IPS-NIHi11 (cell line): ENCODE data around the gene KIF6.
"Not testable (repeated sequence)": the region's sequence is repeated elsewhere in the genome, so short reads cannot be mapped to it uniquely, and the experiment has no call there.

Source experiments
- DNase-seq: peaks from one replicate; pipeline ENCODE4 v3.0.0; 2012; ENCODE audit warnings: mixed read lengths, low spot score

KIF6 gene

DNA sequence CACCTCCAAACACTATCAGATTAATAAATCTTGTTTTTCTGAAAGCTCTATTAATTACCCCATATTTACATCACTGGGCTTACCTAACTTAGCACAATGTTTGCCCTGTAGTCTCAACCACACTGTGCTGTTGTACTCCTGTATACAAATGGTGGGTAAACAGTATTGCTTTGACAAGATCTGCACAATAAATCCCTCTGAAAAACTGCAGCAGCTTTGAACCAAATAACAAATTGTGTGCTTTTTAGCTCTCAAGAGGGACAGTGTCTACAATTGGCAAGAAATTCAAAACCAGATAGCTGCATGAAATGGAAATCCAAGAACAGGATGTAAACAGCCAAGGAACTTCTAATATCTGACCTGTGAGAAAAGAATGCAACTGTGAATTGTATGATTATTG is 10.4 kb downstream of the KIF6 start:
- no peak for DNase-seq

DNA sequence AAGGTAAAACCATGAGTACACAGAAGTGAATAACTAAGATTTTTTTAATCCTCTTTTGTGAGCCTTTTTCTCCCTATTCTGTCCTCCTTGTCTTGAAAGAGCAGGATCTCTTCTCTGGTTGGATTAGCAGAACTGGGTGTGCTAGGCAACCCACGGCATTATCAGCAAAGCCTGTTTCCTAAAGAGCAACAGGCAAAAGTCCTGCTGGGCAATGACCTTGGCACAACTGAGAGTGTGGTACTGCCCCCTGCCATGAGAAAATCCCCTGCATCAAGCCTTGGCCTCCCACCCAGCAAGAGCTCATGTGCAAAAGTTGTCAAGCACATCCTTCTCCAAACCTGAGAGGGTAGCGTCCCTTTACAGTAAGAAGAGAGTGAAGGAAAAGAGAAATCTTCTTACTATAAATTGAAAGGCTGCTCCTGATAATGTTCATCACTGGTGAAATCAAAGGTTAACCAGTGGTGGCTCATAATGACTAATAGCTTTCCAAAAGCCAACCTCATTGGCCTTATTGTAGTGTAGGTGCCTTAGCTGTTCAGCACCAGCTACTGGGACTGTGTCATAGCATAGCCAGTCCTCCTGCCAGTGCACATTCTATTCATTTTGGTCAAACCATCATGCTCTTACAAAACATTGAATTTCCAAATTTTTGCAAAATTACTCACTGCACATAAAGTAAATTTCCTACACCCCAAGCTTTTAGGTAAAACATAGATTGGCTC is 17.1 kb downstream of the KIF6 start:
- DNase-seq: no peak

DNA sequence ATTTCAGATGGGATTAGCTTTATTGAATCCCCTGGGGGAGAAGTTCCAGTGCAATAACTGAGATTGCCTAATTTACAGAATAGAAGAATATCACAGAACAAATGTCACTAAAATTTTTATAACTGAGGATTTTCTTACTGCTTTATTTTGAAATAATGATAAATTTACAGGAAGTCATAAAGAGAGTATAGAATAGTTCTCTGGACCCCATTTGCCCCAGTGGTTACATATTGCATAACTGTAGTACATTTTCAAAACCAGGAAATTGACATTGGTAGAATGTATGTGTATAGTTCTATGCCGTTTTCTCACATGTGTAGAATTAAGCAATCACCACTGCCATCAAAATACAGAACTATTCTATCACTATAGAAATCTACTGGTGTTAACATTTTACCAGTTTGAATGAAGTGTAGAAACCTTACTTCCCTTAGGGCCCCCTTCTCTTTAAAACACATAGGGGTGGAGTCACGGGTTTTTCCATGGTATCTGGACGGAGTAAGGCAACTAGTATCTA is 18.3 kb downstream of the KIF6 start:
- DNase-seq: no peak

DNA sequence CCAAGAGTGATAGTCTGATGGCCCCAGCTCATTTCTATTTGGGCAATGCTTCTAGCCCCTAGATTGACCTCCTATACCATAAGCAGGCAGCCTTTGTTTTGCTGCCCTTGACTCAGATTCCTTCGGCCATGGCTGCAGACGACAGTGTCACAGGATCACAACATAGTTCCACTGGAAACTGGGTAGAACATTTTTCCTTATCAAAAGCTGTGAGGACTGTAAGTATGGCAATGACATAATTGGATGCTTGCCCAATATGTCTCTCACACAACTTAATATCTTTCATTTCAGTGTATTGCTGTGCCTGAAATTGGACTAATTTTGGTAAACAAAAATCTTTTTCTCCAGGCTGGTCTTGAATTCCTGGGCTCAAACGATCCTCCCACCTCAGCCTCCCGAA is 22.9 kb downstream of the KIF6 start:
- no peak for DNase-seq

DNA sequence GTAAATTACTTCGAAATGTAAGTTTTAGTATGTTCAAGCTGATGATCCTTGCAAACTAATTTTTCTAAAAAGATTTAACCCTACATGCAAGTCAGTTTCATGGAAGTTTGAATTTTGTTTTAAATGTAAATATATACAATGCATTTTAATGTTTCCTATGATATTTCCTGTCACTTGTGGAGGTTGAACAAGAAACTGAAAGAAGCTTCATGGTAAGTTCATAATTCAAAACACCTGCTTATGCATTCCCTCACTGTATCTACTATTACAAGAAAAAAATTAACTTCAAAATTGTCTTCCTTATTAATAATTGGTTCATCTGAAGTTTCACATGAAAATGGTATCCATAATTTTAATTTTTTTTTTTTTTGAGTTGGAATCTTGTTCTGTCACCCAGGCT is 24.8 kb downstream of the KIF6 start:
- DNase-seq: no peak

DNA sequence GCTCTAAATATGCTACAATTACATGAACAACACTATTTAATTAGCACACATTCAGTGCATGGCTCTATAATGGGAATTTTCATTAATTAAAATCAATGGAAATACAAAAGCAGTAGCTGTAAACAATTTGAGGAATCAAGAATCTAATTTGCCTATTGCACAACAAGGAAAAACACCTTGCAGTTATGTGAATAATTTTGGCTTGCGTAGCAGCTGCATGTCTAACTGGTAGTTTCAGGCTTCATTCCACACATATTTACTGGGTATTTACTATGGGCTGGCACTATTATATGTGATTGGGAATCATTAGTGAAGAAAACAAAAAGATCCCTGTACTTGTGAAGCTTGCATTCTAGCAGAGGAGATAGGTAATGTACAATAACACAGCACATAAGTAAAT is 26.4 kb downstream of the KIF6 start:
- no peak for DNase-seq

DNA sequence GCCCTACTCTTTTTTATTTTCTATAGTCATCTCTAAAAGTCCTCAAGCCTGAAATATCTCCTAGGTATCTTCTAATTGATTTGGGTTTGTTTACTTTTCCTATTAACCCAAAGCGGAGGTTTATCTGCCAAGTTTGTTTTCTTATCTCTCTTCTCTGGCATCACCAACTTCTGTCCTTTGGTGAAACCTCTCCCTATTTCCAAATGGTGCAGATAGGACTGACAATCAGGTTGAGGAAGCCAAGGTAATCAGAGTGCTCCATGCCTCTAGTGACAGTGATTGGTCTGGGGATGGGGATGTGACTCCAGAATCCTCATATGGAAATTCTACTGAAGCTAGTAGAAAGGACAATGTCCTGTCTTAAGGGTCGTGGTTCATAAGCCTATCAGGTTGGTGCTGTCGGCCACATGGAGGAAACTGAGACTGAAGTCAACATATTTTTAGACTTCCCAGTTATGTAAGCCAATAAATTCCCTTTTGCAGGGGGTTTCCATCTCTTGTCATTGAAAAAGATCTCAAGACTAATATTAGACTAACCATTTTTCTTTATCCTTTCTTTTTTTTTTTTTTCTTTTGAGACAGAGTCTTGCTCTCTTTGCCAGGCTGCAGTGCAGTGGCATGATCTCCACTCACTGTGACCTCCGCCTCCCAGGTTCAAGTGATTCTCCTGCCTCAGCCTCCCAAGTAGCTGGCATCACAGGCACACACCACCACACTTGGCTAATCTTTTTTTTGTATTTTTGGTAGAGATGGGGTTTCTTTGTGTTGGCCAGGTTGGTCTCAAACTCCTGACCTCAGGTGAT is 28.0 kb downstream of the KIF6 start:
- no peak for DNase-seq

DNA sequence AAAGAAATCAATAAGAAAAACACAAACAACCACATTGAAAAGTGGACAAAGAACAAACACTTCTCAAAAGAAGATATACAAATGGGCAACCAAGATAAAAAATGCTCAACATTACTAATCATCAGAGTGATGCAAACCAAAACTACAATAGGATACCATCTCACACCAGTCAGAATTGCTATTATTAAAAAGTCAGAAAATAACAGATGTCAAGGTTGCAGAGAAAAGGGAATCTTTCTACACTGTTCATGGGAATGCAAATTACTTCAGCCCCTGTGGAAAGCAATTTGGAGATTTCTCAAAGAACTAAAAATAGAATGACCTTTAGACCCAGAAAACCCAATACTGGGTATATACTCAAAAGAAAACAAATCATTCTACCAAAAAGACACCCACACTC is 29.8 kb downstream of the KIF6 start:
- DNase-seq: no peak

DNA sequence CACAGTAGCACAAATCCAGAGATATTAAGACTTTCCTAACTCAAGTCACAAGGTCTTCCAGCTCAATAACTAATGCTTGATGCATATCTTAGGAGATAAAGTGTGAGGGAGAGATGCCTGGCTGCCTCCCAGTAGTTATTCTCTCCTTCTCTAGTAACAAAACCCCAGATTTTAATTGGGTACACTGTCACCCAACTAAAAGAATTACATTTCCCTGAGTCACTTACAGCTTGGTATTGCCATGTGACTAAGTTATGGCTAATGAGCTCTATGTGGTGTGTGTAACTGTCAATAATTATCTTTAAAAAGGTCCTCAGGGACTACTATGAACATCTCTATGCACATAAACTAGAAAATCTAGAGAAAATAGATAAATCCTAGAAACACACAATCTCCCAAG is 32.0 kb downstream of the KIF6 start:
- no peak for DNase-seq

DNA sequence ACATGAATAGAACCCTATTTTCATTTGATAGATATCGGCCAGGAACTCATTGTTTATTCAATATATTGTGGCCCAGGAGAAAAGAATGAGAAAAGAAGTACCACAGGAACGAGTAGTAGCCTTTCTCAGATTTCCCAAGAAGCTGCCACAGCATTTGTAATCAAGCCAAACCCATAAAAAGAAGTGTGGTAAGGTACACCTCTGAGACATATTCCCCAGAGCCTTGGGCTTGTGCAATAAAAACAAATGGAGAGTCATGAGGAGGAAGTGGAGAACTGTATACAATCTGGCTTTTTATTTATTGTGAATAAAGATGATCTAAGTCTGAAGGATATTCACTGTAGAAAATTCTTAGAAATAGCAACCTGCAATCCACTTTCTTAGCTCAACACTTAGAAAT is 36.7 kb downstream of the KIF6 start:
- no peak for DNase-seq

DNA sequence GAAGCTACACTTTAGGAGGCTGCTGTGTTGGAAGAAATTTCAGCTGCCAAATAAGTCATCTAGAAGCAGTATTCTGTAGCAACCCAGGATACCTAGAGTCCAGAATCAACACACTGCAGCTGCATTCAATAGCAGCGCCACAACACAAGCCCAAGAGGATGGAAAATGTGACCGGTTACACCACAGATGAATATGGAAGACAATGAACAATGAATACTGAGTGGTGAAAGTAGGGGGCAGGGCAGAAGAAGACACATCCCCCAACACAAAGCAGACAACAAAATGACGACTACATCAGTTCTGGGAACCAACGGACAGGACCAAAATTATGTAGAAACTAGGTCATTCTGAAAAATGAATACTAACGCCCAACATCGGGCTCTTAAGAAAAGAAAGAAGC is 38.2 kb downstream of the KIF6 start:
- no peak for DNase-seq

DNA sequence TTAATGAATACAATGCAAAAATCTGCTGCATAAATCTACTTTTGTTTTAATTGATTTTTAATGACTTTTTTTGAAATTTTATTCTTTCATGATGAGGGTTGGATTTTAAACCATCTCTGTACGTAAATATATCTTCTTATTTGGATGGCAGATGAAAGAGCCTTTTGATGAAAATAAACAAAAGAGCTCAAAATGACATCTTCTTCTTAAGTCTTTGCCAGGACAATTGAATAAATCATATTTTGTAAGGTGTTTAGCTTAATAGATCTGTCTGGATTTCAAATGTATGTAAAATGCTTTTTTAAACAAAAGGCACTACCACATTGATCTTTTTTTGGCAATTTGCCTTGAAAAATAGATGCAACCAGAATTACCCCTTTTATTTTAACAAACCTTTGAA is 39.3 kb downstream of the KIF6 start:
- no peak for DNase-seq

DNA sequence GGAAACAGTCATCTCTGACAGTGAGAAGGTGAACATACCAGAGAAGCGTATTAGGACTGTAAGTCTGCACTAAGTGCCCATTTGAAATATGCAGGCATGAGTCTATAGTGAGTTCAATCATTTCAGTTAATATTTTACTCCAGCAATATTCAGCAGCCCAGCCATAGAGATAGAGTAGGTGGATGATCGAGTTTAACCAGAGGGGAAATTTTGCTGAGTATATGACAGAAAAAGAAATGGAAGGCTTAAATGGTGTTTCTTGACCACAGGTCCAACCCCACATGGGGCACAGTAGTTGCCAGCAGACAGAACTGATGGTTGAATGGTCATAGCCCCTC is 39.8 kb downstream of the KIF6 start:
- no peak for DNase-seq

DNA sequence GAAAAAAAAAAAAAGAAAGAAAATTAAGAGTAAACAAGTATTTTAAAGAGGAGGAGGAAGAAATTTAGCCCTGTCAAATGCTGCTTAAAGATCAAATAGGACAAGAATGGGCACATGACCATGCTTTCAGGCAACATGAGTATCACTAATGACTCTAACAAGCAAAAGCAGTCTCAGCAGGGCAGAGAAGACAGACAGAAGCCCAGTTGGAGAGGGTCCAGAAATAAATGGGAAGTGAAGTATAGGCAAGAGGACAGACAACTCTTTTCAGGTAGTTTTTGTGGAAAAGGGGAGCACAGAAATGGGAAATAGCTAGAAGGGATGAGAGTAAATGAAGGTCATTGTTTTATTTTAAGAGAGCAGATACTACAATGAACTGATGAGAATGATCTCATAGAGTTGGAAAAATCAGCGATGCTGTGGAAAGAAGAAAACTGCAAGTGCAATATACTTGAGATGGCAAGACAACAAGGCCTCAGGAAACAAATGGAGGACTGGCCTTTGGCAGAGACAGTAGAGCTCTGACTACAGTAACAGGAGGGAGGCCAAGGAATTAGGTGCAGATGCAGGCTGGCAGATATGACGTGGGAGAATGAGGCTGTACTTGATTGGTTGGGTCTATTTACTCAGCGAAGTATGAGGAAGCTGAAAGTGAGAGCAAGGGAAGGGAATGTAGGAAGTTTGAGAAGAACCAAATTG is 40.3 kb downstream of the KIF6 start:
- peak; percentile 18 for DNase-seq

DNA sequence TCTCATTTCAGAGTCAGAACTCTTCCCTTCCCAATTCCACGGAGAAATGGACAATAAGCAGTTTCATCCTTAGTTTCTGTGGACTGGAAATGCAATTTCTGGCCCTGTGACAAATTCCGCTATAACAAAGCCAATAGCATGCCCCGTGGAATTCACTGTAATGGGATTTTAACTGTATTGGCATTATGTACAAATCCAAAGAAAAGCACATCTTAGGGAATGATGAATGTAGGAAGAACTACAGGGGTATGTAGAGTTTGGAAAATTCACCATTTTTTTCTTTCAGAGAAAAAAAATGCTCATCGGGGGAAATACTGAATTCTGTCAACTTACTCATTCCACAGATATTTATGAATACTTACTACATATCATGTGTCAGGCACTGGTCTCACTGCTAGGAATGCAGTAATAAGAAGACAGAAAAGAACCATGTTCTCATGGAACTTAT is 43.5 kb downstream of the KIF6 start:
- DNase-seq: no peak

DNA sequence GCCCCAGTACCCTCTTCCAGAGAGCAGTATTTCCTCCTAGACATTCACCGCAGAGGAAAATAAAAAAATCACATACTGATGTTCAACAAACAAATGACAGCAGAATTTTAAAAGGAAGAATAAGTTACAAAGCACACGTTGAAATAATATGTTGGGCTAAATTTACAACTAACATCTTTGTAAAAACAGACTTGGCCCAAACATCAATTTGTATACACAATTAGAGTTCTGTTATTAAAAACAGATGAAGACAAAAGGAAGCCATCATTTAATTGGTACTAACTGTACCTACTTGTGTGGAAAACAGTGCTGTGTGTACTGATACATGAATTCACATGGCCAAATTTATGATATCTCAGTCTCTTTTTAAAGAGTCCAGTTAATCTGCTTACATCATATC is 46.3 kb downstream of the KIF6 start:
- DNase-seq: no peak

DNA sequence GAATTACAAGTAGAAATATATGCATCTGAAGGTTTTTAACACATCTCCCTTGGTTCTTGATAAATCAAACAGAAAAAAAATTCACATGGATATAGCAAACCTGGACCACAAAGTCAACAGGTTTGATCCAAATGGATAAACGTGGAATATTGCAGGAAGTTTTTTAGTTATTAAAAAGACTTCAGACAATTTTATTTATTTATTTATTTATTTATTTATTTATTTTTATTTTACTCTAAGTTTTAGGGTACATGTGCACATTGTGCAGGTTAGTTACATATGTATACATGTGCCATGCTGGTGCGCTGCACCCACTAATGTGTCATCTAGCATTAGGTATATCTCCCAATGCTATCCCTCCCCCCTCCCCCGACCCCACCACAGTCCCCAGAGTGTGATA is 47.9 kb downstream of the KIF6 start:
- not testable (repeated sequence) for DNase-seq

DNA sequence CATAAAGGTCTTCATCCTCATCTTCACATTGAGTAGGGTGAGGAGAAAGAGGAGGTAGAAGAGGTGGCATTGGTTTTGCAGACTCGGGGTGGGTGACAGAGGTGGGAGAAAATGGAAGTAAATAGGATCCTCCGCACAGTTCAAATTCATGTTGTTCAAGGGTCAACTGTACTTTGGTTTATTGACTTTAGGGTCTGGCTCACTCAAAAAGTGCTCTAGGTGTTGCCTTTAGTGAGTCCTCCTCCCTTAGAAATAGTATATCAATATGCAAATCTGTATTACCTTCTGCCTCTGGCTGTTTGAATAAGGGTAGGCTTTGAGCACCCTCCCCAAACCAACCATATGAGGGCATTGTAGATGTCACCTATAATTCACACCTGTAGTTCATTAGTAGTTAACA is 54.7 kb downstream of the KIF6 start:
- no peak for DNase-seq

DNA sequence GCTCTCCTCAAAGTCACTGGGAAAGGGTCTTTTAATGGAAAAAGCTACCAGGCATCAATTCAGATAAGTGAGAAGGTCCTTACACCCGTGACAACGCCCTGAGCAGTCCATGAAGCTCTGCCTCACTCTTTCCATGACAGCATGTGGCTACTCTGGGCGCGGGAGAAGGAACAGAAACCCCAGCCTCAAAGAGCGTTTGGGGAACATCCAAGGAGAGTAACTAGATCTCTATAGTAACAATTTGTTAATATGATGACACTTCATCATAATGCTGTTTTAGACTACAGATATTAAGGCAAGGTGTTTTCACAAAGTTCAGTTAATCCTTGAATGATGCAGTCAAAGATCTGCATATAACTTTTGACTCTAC is 55.2 kb downstream of the KIF6 start:
- DNase-seq: no peak

DNA sequence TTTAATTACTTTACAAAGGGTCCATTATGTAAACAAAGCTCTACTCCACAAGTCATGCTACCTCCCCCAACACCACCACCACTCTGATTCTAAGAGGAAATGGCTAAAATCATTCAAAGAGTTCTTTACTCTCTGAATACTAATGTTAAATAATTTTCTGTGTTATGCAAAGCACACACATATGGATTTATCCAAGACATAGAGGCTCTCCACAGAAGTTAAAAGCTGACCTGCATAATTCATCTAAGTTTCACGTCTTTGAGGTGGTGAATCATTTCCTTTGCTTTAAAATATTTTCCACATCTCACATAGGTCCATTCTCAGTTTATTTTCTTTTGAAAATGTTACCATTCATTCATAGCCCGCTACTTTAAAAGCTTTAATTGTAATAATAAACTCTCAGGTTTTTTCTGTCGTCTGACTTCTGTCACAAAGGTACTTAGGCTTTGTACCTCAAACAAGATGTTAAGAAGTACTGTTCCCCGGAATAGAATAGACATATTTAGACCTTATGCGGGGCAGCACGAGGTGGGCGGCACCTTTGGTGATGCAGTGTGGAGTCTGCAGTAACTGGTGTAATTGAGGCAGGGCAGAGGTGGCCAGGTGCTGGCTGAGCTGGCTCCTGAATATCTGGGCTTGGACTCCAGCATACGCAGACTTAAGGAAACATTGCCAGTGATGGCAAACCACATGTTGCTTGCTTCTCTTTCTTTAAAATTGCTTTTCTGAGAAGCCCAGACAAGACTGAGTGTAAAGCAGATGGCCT is 55.8 kb downstream of the KIF6 start:
- no peak for DNase-seq

DNA sequence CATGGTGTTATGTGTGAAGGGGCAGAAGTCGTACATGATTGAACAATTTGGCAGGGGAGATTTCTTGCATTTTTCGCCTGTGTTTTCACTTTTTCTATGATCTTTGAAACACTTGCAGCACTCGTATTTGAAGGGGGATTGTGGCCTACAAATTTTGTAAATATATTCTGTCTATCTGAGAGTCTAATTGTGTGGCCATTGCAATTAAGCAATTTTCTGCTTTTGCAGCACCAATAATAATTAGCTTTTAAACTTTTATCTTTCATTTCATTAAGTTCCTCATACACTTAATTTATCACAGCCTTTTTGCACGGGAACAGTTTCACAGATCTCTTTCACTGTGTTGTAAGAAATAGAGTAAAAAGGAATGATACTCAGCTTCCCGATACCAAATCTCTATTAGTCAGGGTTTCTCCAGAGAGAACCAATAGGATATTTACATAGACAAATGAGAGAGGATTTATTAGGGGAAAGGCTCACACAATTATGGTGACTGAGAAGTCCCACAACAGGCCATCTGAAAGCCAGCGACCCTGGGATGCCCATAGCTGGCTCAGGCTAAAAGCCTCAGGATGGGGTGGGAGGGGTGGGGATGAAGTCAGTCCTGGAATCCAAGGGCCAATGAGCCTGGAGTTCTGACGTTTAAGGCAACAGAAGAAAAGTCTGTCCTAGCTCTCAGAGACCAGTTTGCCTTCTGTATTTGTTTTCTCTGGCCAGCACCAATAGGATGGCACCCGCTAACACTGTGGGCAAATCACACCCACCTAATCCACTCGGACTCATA is 58.3 kb downstream of the KIF6 start:
- no peak for DNase-seq

DNA sequence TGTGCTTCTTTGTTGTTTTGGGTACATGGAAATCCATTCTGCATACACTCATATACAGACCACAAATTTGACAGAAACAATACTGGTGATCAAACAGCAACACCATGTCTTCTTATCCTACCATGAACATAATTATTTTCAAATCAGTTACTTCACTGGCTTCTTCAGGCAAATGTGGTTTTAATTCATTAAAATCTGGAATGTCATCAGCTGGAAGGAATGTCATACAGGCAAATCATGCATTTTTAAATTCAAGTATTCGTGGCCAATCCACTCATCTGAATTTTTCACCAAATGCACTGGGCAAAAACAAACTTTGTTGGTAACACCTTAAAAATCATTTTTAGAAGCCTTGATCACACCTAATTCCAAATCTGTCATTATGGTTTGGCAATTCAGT is 59.3 kb downstream of the KIF6 start:
- DNase-seq: no peak
